DMS79 treated with DMSO at 0.1 percent for 48 hours (cell line): ENCODE measurements around the gene TCEANC.
"Not testable (repeated sequence)": the region's sequence is repeated elsewhere in the genome, so short reads cannot be mapped to it uniquely, and the experiment has no call there.

Source experiments
- DNase-seq: peaks from one replicate; lab custom pipeline; 2025; lab: John Stamatoyannopoulos, UW

Gene TCEANC

DNA sequence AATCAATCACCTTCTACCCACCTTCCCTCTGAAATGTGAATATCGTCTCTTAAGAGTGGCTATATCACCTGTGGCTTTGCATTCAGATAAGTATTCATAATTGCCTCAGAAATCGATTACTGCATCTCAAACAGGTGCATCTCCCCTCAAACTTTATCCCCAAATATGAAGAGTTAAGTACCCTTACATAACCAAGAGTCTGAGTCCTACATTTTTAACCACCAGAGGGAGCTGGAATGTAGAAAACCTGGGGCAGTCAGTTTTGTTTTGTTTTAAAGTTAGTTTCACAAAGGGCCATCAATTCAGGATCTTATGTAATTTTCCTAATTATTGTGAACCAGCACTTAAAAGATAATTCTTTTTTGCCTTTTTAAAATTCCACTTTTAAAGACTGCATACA, 5.7 kb downstream of the TCEANC start:
- no peak for DNase-seq

- no peak for DNase-seq
Measured at GRCh38 chrX:13659063-13659462, 6.1 kb downstream of the TCEANC start.

GRCh38 chrX:13661735-13662288, 8.9 kb downstream of the TCEANC start:
- DNase-seq, result no peak

GRCh38 chrX:13662355-13662791, 9.4 kb downstream of the TCEANC start:
- DNase-seq, result no peak

- DNase-seq, result no peak
Measured at GRCh38 chrX:13664020-13664419, 11.1 kb downstream of the TCEANC start.

GRCh38 chrX:13666836-13667235, 13.9 kb downstream of the TCEANC start:
- no peak for DNase-seq

DNA sequence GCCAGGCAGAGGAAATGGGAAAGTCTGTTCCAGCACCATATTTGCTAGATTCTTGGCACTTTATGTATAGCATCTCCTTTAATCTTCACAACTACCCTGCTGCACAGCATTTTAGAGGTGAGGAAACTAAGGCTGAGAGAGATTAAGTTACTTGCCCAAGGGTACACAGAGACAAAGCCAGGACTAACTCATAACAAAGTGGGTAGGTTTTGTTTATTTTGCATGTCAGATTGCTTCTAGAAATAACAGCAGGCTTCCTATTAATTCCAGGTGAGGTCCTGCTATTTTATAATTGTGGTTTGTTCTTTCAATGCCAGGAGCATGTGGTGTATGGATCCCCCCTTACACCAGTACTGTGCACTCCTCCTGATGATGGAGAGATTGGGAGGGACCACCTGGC, 15.0 kb downstream of the TCEANC start:
- DNase-seq, result no peak

DNA sequence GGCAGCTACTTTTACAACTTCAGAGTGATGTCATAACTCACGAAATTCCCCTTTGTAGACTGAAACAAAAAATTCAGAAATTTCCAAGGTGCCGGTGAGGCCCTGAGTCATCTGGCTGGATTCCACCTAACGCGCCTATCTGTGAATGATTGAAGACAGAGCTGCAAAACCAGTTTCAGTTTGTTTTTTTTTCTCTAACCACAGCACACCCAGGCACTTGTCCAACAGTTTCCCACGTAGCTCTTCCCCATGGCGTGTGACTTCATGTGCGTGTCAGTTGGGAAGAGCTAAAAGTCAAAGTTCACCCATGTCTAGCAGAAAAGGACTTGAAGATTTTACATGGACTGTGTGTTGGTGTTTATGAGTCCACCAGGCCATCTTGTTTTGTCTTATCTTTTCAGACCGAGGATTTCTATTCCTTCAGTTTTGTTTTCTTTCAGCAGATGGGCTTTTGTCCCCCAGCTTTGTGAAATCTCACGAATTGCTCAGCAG, 16.4 kb downstream of the TCEANC start:
- peak; percentile 52 for DNase-seq

GRCh38 chrX:13669755-13670154, 16.8 kb downstream of the TCEANC start:
- not testable (repeated sequence) for DNase-seq

DNA sequence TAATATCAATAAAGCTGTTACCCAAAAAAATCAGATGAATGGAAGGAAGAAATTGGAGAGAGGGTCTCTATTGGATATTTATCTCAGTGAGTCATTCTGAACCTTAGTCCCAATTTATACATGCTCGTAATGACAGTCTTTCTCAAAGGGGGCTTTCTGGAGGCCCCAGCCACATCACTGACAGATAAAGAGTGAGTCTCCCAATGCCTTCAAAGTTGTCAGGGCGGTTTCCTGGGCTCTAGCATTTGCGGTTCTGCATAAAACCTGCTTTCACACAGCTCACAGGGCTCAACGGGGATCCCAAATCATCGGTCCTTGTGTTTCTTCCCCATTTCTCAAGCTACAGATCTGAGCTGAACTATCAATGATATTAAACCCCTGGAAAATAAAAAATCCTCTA, 17.3 kb downstream of the TCEANC start:
- DNase-seq, result no peak

- no peak for DNase-seq
Measured at GRCh38 chrX:13673016-13673415, 20.1 kb downstream of the TCEANC start.

- DNase-seq, result no peak
Measured at GRCh38 chrX:13676885-13677284, 23.9 kb downstream of the TCEANC start.

DNA sequence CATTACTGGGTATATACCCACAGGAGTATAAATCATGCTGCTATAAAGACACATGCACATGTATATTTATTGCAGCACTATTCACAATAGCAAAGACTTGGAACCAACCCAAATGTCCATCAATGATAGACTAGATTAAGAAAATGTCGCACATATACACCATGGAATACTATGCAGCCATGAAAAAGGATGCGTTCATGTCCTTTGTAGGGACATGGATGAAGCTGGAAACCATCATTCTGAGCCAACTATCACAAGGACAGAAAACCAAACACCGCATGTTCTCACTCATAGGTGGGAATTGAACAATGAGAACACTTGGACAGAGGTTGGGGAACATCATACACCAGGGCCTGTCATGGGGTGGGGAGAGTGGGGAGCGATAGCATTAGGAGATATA, 26.8 kb downstream of the TCEANC start:
- DNase-seq, result not testable (repeated sequence)

GRCh38 chrX:13681595-13681994, 28.7 kb downstream of the TCEANC start:
- DNase-seq, result no peak

DNA sequence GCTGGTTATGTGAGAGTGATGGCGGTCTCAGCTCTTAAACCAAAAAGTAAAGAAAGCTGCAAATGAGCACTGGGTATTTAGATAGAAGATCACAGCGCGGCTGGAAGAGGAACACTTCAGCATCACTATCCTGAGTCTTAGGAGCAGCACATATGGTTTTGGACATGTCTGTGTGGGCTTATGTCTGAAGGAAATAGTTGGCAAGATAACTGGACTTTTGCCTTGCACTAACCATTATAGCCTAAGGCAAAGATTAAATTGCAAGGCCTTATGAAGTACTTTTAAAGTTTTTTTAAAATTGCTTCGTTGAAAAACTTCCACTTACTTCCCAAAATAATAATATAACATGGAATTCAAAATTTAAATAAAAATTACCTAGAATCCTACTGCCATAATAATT, 31.4 kb downstream of the TCEANC start:
- no peak for DNase-seq

- no peak for DNase-seq
Measured at GRCh38 chrX:13685126-13685763, 32.3 kb downstream of the TCEANC start.

- no peak for DNase-seq
Measured at GRCh38 chrX:13687203-13687602, 34.3 kb downstream of the TCEANC start.

- no peak for DNase-seq
Measured at GRCh38 chrX:13688384-13688957, 35.5 kb downstream of the TCEANC start.

DNA sequence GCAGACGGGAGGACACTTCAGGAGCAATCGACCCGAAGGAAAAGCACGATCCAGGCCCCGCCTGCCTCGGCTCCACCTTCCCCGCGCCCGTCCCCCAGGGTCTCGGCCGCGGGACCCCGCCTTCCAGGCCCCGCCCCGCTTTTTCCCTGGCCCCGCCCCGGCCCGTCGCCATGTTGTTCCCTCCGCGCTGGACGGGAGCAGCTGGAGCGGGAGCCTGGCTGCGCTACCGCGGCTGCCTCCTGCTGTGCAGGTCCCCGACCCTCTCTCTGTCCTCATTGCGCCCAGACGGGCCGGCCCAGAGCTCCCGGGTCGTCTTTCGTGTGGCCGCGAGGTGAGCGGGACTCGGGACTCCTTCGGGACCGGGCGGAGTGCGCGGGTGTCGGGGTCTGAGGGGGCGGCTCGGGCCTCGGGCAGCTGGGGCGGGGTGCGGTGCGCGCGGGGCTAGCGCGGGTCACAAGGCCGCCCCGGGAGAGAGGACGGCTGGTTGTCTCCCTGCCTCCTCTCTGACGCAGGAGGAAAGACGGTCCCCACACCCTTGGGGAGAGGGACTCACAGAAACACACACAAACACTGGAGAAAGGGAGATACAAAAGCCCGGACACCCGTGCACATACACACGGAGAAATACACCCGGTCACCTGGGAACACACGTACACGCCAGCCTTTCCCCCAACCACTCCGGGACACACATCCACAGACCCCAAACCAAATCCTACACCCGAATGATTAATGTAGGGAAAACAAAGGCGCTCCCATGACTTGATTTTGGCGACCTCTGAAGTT, 36.2 kb downstream of the TCEANC start, which contains the start of gene RAB9A:
RAB9A (plus strand) TSS at position 171 of the 783 bp plus-strand sequence. CDS start 19,619 bp downstream, outside the sequence.
- peak; percentile 16 for DNase-seq

- no peak for DNase-seq
Measured at GRCh38 chrX:13689741-13690211, 36.8 kb downstream of the TCEANC start.

DNA sequence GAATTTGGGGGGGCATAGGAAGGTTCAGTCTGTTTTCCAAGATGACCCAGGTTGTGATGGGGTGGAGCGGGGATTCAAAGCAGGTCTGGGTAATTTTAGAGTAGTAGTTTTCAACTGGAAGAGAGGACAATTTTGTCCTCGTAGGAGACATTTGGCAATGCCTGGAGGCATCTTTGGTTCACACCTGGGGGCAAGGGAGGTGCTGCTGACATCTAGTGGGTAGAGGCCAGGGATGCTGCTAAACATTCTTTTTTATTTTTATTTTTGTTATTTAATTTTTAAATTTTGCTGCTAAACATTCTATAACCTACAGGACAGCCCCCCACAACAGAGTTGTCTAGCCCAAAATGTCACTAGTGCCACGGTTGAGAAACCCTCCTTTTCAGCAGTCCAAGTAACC, 37.9 kb downstream of the TCEANC start:
- no peak for DNase-seq

DNA sequence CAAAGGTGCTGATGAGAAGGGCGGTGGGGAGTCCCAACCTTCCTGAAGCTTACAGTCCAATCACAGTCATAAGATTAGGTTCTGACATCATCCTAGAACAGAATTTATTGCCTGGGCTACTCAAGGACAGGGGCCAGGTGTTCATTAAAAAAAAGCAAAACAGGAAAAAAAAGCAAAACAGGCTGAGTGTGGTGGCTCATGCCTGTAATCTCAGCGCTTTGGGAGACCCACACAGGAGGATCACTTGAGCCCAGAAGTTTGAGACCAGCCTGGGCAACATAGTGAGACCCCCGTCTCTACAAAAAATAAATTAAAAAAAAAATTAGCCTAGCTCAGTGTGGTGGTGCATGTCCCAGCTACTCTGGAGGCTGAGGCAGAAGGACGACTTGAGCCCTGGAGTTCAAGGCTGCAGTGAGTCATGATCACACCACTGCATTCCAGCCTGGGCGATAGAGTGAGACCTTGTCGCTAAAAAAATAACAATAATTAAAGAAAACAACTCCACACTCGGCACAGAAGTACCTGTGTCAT, 39.0 kb downstream of the TCEANC start:
- no peak for DNase-seq
